PC-3 (cell line): ENCODE measurements around the gene HNRNPA2B1.

ENCODE experiments used
- CTCF ChIP-seq: fragments of 300-600 bp; sonication (generic); conservative IDR thresholded peaks from 2 replicates; pipeline ENCODE4 v1.5.1; 2017; ENCODE audit warnings: antibody characterized with exemption, low read depth, mild to moderate bottlenecking, low read length
- EZH2 ChIP-seq: fragments of 300-600 bp; sonication (generic); IDR thresholded peaks from one replicate; pipeline ENCODE4 v1.6.1; 2017; ENCODE audit warnings: antibody characterized with exemption, mild to moderate bottlenecking, low read length; ENCODE audit not compliant: unreplicated experiment
- EZH2phosphoT487 ChIP-seq: fragments of 300-600 bp; sonication (generic); IDR thresholded peaks from 2 replicates; pipeline ENCODE4 v1.6.1; 2018; ENCODE audit warnings: mild to moderate bottlenecking, antibody characterized with exemption, low read length, borderline replicate concordance

- TF ChIP-seq CTCF (no peak), EZH2 (no peak), EZH2phosphoT487 (no peak)
These were observed 29.9 kb downstream of the HNRNPA2B1 start for GRCh38 chr7:26170663-26171062.
